IPS DF 6.9 (cell line): ENCODE measurements around the gene P2RY1.
"Not testable (repeated sequence)": the region's sequence is repeated elsewhere in the genome, so short reads cannot be mapped to it uniquely, and the experiment has no call there.

Experiments used
- DNase-seq: peaks from one replicate; pipeline ENCODE4 v3.0.0-alpha.2; 2013; ENCODE audit warnings: low read depth, low spot score
- H3K27ac ChIP-seq: one replicate; pipeline ENCODE4 v1.5.1; 2013; ENCODE audit warnings: low read length, control low read depth
- H3K27me3 ChIP-seq: 2 replicates; pipeline ENCODE4 v1.6.1; 2013; ENCODE audit warnings: mild to moderate bottlenecking, low read length; ENCODE audit not compliant: control insufficient read depth, insufficient read depth
- H3K36me3 ChIP-seq: 2 replicates; pipeline ENCODE4 v1.6.1; 2013; ENCODE audit warnings: low read length; ENCODE audit not compliant: control insufficient read depth, insufficient read depth
- H3K4me1 ChIP-seq: 2 replicates; pipeline ENCODE4 v1.6.1; 2013; ENCODE audit warnings: low read length; ENCODE audit not compliant: control insufficient read depth, insufficient read depth
- H3K4me3 ChIP-seq: 2 replicates; pipeline ENCODE4 v1.5.1; 2013; ENCODE audit warnings: mild to moderate bottlenecking, low read length
- H3K9me3 ChIP-seq: 2 replicates; pipeline ENCODE4 v1.6.1; 2013; ENCODE audit warnings: low read length, inconsistent platforms; ENCODE audit not compliant: control insufficient read depth, insufficient read depth
- WGBS: extraction: QIAGEN DNeasy Blood & Tissue Kit; methylation state at CpG from one replicate; pipeline ENCODE4 v1.1.7; 2013; ENCODE audit warnings: mixed read lengths, missing lambda C conversion rate; ENCODE audit not compliant: insufficient read length, insufficient coverage; 5-methylcytosine and 5-hydroxymethylcytosine counted together

The P2RY1 gene

GRCh38 chr3:152839511-152839910 lies 4.6 kb downstream of the P2RY1 start:
- H3K4me3 ChIP-seq = no peak overlapping the region
- no peaks in the 10 kb centered on the region for H3K36me3 ChIP-seq
- no peaks in the 10 kb centered on the region for H3K9me3 ChIP-seq
- no peaks in the 10 kb centered on the region for H3K4me1 ChIP-seq
- WGBS = no CpG with 5 or more reads among the region's 1 CpG
- no peak for DNase-seq
- peaks cover 6% of the 10 kb centered on the region; the same call in 1 of the 2 replicates for H3K27me3 ChIP-seq
- no peak overlapping the region for H3K27ac ChIP-seq

DNA sequence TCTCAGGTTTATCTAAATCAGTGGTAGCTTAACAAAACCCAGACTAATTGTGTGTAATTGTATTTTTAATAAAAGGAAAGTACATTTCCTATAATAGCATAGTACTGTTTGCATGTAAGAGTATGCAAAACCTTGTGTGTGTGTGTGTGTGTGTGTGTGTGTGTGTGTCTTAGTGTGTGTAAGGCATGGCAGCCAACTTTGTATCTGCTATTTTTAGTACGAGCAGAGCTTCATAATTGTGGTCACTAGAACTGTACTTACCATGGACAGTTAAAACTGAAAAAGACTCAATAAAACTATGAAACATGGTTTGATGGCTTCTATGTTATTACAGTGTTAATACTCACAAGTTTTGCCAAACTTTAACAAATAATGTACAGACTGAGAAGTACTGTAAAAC lies 6.2 kb downstream of the P2RY1 start:
- no CpG with 5 or more reads among the region's 1 CpG for WGBS
- no peak for DNase-seq
- Histone ChIP-seq H3K27me3 (peaks cover 4% of the 10 kb centered on the region; the same call in 1 of the 2 replicates), H3K4me1 (no peaks in the 10 kb centered on the region), H3K4me3 (no peak overlapping the region), H3K9me3 (no peaks in the 10 kb centered on the region), H3K27ac (no peak overlapping the region), H3K36me3 (no peaks in the 10 kb centered on the region)

GRCh38 chr3:152842413-152842812 lies 7.5 kb downstream of the P2RY1 start:
- H3K9me3 ChIP-seq = no peaks in the 10 kb centered on the region
- no peak overlapping the region for H3K4me3 ChIP-seq
- H3K27ac ChIP-seq = no peak overlapping the region
- H3K36me3 ChIP-seq = no peaks in the 10 kb centered on the region
- no peak for DNase-seq
- H3K4me1 ChIP-seq = no peaks in the 10 kb centered on the region
- no peaks in the 10 kb centered on the region for H3K27me3 ChIP-seq

- no peak for DNase-seq
- H3K27ac ChIP-seq = no peak overlapping the region
- H3K27me3 ChIP-seq = no peaks in the 10 kb centered on the region
- H3K36me3 ChIP-seq = no peaks in the 10 kb centered on the region
- H3K9me3 ChIP-seq = no peaks in the 10 kb centered on the region
- H3K4me1 ChIP-seq = no peaks in the 10 kb centered on the region
- no peak overlapping the region for H3K4me3 ChIP-seq
Observed at GRCh38 chr3:152843955-152844354, 9.0 kb downstream of the P2RY1 start.

DNA sequence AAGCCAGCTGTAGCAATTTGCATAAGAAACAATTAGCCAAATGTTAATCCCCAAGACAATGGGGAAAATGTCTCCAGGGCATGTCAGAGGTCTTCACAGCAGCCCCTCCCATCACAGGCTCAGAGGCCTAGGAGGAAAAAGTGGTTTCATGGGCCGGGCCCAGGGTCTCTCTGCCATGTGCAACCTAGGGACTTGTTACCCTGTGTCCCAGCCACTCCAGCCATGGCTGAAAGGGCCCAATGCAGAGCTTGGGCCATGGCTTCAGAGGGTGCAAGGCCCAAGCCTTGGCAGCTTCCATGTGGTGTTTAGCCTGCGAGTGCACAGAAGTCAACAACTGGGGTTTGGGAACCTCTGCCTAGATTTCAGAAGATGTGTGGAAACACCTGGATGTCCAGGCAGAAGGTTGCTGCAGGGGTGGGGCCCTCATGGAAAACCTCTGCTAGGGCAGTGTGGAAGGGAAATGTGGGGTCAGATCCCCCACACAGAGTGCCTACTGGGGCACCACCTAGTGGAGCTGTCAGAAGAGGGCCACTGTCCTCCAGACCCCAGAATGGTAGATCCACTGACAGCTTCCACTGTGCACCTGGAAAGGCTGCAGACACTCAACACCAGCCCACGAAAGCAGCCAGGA lies 11.8 kb downstream of the P2RY1 start:
- no CpG with 5 or more reads among the region's 3 CpGs for WGBS
- not testable (repeated sequence) for H3K27me3 ChIP-seq, H3K9me3 ChIP-seq, H3K27ac ChIP-seq, H3K4me3 ChIP-seq, H3K36me3 ChIP-seq, DNase-seq, H3K4me1 ChIP-seq

GRCh38 chr3:152847599-152847998 lies 12.7 kb downstream of the P2RY1 start:
- not testable (repeated sequence) for H3K4me3 ChIP-seq, H3K27ac ChIP-seq, DNase-seq, H3K9me3 ChIP-seq, H3K27me3 ChIP-seq, H3K36me3 ChIP-seq, H3K4me1 ChIP-seq
- no CpG with 5 or more reads among the region's 1 CpG for WGBS

DNA sequence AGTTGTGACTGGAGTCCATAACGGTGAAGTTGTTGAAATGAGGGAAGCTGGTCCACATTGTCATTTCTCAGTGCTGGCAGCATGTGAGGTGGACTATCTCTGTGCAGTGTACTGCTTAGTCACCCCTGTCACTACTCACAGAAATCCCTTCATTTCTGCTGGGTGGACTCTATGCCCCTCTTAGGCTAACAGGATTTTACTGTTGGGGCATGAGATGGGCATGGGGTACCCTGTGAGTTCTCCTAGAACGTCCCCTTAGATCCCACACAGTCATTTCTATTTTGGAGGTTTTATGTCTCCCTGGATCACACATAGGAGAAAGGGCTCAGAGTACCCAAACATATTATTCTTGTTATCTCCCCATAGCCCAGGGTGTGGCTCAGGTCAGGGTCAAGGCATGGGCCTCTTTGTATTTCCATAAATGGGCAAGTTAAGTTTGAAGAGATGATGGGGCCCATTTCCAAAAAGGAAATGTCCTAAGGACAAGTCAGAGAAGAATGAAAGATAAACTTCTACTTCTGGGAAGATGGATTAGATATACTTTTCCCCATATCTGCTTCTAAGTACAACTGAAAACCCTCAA lies 15.2 kb downstream of the P2RY1 start:
- no peaks in the 10 kb centered on the region for H3K4me1 ChIP-seq
- DNase-seq = no peak
- H3K27me3 ChIP-seq = no peaks in the 10 kb centered on the region
- no peak overlapping the region for H3K4me3 ChIP-seq
- WGBS = no CpG with 5 or more reads among the region's 2 CpGs
- H3K9me3 ChIP-seq = no peaks in the 10 kb centered on the region
- no peak overlapping the region for H3K27ac ChIP-seq
- no peaks in the 10 kb centered on the region for H3K36me3 ChIP-seq

DNA sequence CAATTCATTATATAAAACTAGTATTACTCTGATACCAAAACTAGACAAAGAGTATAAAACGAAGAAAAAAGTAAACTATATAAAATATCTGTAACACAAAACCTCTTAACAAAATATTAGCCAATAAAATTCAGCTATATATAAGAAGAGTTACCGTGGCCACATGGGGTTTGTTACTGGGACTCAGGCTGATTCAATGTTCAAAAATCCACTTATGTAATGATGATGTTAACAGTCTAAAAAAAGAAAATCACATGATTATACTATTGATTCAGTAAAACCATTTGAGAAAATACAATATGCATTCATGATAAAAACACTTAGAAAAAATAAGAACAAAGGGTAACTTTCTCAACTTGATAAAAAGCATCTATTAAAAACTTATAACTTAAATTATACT lies 18.3 kb downstream of the P2RY1 start:
- Histone ChIP-seq H3K27ac (no peak overlapping the region), H3K36me3 (no peaks in the 10 kb centered on the region), H3K9me3 (no peaks in the 10 kb centered on the region), H3K4me1 (no peaks in the 10 kb centered on the region), H3K4me3 (no peak overlapping the region), H3K27me3 (no peaks in the 10 kb centered on the region)
- no CpG with 5 or more reads among the region's 2 CpGs for WGBS
- no peak for DNase-seq

- no CpG with 5 or more reads among the region's 1 CpG for WGBS
- no peak overlapping the region for H3K4me3 ChIP-seq
- no peaks in the 10 kb centered on the region for H3K9me3 ChIP-seq
- DNase-seq = no peak
- H3K27me3 ChIP-seq = no peaks in the 10 kb centered on the region
- H3K27ac ChIP-seq = no peak overlapping the region
- no peaks in the 10 kb centered on the region for H3K36me3 ChIP-seq
- H3K4me1 ChIP-seq = no peaks in the 10 kb centered on the region
Observed at GRCh38 chr3:152857082-152857481, 22.2 kb downstream of the P2RY1 start.

DNA sequence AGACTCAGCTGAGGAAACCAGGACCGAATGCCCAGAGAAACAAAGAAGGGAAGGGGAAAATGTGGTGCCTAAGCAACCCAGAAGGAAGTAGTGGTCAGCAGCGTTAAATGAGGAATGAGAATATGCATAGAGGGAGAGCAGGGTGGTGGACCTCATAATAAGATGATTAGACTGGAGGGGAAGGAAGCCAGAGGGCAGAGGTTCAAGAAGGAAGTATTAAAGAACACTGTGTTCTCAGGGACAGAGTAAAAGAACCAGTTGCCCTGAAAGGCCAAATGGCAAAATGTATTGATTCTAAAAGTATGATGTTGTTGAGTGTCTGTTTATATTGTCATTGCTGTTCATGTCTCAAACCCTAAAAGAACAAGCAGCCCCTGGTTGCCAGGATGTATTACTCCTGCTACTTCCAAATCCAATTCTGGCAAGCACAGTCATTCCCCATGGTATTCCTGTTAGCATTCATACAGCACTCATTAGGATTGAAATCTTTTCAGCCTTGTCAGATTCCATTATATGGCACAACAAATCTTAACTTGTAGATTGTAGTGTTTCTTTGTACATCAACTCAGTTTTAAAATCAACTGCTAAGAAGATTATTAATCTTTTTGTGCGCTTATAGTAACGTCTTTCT lies 23.4 kb downstream of the P2RY1 start:
- Histone ChIP-seq H3K27me3 (no peaks in the 10 kb centered on the region), H3K36me3 (no peaks in the 10 kb centered on the region), H3K4me1 (no peaks in the 10 kb centered on the region; the same call in 1 of the 2 replicates), H3K27ac (no peak overlapping the region), H3K4me3 (no peak overlapping the region), H3K9me3 (no peaks in the 10 kb centered on the region)
- WGBS = no CpG with 5 or more reads among the region's 4 CpGs
- no peak for DNase-seq

- H3K4me1 ChIP-seq = no peaks in the 10 kb centered on the region; the same call in 1 of the 2 replicates
- H3K4me3 ChIP-seq = no peak overlapping the region
- no peak overlapping the region for H3K27ac ChIP-seq
- no CpG with 5 or more reads among the region's 1 CpG for WGBS
- H3K36me3 ChIP-seq = no peaks in the 10 kb centered on the region
- DNase-seq = no peak
- no peaks in the 10 kb centered on the region for H3K27me3 ChIP-seq
- no peaks in the 10 kb centered on the region for H3K9me3 ChIP-seq
Observed at GRCh38 chr3:152860736-152861135, 25.8 kb downstream of the P2RY1 start.
